COLO829 (cell line): ENCODE measurements around the gene DCAF15.

ENCODE experiments used
- DNase-seq: peaks from one replicate; pipeline ENCODE4 v3.0.0; 2012; ENCODE audit warnings: low spot score

Gene DCAF15

GRCh38 chr19:13976446-13976845 lies 24.1 kb downstream of the DCAF15 start:
- no peak for DNase-seq

- DNase-seq: no peak
Observed at GRCh38 chr19:13977803-13978202, 25.5 kb downstream of the DCAF15 start.

DNA sequence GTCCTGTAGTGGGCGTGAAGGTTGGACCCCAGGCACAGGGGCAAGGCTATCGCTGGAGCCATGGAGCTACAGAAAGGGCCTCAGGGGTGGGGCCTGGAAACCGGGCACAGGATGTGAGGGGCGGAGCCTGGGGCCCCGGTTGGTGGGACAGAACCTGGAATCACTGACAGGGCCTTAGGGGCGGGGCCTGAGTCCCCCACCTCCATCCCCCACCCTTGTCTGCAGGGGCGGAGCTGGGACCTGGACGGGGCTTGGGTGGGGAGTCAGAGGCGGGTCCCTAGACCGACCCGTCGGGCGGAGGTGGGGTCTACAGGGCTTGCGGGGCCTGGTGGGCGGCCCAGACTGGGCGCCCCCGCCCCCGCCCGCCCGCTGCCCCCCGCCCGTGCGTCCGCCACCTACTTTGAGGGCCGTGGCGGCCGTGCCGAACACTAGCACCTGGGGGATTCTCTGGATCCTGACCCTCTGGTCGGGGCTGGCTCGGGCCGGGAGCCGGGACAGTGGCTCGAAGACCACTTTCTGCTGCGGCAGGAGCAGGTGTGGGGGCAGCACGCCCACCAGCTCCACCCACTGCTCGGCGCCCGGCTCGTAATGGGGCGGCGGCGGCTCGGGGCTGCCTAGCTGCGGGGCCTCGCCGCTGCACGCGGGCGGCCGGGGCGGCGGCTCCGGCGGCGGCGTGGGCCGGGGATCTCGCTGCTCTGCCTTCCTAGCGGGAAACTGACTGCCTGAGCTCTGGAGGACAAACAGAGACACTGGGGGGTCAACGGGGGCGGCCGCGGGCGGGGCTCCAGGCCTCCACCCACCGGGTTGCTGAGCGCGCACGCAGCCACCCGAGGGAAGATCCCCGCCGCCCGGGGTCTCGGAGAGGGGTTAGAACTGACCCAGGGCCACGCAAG lies 26.3 kb downstream of the DCAF15 start:
- DNase-seq: no peak

GRCh38 chr19:13979244-13979615 lies 26.9 kb downstream of the DCAF15 start:
- DNase-seq: no peak

DNA sequence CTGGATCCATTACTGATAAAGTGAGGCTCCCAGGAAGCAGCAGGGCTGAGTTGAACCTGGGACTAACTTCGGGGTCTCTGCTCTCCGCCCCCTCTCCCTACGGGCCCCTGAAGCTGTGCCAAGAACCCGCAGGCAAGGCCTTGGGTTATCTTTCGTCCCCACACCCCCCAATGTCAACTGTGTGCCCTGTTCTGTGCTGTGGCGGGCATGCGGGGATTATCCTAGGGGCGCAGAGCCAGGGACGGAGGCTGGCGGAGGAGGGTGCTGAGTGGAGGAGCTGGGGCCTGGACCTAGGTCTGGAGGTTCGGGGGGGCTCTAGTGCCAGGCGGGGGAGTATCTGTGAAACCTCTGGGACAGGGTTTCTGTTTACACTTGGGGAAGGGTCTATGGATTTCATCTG lies 27.4 kb downstream of the DCAF15 start:
- DNase-seq: no peak

DNA sequence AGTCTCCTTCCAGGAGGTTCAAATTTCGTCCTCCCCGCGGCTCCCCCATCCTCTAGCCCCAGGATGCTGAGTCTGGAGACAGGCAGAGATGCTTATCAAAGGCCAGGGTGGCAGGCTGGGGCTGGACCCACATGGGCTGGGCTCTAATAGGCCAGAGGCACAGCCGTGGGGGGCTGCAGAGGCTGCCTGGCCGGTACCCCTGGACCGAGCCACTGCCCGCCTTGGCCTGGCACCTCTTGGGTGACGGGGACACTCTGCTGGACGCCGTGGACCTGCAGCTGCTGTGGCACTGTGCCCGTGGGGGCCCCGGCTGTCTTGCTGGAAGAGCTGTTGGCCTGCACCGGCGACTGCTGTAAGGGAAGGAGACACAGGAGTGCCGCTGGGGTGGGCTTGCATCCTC lies 28.0 kb downstream of the DCAF15 start:
- no peak for DNase-seq

DNA sequence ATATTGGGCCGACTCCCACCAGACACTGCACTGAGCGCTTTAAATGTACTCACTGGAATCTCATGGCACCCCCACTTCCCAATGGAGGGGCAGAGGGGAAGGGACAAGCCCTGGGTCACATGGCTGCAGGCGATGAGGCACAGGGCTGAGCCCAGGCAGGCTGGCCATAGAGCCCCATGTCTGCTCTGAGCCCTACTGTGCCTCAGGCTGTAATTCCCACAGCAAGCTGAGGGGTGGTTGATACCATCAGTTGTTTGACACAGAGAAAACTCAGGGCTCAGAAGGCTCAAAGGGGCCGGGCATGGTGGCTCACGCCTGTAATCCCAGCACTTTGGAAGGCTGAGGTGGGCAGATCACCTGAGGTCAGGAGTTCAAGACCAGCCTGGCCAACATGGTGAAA lies 28.7 kb downstream of the DCAF15 start:
- no peak for DNase-seq

DNA sequence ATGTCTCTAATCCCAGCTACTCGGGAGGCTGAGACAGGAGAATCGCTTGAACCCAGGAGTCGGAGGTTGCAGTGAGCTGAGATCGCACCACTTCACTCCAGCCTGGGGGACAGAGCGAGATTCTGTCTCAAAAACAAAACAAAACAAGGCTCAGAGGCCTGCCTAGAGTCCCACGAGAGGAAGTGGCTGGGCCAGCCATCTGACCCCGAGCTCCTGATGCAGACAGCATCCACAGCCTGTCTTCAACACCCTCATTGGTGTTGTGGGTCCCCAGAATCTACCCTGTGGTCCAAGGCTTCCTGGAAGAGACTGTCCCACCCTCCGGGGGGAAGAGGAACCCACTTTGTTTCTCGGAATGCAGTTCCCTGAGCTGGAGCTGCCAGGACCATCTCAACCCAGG lies 29.2 kb downstream of the DCAF15 start:
- DNase-seq: no peak

GRCh38 chr19:13981988-13982501 lies 29.7 kb downstream of the DCAF15 start:
- no peak for DNase-seq

GRCh38 chr19:13982773-13983172 lies 30.5 kb downstream of the DCAF15 start:
- DNase-seq: no peak

DNA sequence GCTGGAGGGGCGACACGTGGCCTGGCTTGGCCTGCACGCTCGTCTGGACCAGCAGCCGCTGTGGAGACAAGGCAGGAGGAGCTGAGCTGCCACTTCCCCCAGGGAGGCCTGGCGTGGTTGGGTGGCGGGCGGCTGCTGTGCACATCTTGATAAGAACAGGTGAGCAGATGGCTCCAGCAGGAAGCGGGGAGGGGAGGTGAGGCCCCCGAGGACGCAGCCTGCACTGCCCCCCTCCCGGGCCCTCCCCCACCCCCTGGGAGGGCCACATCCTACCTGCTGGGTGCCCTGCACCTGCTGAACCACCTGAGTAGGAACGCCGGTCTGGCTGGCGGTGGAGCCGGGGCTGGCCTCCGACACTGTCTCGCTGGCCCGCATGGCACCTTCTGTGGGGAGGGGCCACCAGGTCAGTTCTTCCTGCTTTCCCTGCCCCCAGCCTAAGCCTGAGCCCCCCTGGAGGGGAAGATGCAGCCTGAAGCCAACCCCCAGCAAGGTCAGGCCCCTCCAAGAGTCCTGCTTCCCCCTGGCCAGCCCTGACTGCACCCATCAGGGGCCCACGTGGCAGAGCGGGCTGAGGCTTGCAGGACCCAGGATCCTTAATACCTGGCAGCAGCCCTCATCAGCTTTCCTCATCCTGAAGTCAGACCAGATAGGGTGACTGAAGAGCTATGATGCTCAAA lies 31.0 kb downstream of the DCAF15 start:
- DNase-seq: no peak

- DNase-seq: no peak
Observed at GRCh38 chr19:13984186-13984585, 31.9 kb downstream of the DCAF15 start.

GRCh38 chr19:13984875-13985741 lies 32.8 kb downstream of the DCAF15 start:
- DNase-seq: no peak

DNA sequence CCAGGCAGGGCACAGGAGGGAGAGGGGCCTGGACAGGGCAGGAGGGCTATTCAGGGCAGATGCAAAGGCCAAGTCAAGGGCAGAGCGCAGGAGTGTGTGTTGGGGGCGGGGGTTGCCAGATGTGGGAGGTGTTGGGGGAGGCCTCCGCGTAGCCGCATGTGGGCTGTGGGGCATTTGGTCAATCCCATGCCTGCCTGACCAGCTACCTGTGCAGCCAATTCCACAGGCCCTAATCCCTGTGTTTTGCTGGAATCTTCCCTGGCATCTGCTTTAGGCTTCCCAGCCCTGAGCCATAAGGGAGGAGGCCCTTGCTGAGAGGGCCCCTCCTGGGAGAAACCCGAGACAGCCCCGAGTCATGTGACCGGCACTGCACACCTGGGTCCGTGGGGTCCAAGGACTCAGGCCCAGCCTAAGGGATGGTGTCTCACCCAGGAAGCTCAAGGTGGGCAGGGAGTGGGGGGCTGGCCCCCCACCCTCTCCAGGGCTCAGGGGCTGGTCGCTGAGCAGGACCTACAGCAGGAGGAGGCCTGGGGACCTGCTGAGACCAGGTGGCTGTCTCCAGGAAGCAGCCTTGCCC lies 33.5 kb downstream of the DCAF15 start:
- DNase-seq: no peak

DNA sequence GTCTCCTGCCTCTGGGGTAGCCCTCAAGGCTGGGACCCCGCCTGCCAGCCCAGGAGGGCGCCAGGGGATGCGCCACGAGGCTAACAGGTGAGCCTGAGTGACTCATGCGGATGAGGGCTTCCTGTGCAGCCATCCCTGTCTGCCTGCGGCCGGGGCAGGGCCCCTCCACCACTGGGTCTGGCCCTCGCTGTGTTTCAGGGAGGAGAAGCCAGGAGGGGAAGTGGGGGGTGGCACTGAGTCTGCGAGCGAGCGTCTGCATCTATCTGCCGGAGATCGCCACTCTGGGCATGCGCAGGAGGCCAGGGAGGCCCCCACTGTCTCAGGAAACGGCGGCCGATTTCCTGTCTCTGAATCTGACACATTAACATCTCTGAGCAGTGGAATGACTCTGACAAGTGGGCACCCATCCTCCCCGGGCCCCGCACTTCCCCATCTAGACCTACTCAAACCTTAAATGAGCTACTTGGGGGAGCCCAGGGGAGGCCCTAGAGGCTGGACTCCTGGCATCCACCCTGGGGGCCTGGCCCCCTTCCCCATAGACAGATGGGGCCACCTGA lies 34.1 kb downstream of the DCAF15 start:
- DNase-seq: no peak

- no peak for DNase-seq
Observed at GRCh38 chr19:13987101-13987890, 35.0 kb downstream of the DCAF15 start.

DNA sequence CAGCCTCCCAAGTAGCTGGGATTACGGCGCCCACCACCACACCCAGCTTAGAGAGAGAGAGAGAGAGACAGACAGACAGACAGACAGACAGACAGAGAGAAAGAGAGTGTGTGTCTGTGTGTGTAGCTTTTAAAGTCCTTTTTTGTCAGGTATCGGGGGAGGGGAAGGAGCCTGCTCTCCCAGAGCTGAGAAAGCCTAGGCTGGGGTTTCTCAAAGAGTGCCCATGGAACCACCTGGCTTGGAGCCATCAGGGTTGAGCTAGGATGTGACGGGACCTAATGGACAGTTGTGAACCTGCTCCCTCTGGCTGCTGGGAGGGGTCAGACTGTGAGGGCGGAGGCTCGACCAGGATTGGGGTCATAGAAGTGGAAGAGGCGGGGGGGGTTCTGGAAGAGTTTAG lies 37.2 kb downstream of the DCAF15 start:
- no peak for DNase-seq

GRCh38 chr19:13990085-13990484 lies 37.8 kb downstream of the DCAF15 start:
- no peak for DNase-seq

GRCh38 chr19:13992025-13992424 lies 39.7 kb downstream of the DCAF15 start:
- DNase-seq: no peak

DNA sequence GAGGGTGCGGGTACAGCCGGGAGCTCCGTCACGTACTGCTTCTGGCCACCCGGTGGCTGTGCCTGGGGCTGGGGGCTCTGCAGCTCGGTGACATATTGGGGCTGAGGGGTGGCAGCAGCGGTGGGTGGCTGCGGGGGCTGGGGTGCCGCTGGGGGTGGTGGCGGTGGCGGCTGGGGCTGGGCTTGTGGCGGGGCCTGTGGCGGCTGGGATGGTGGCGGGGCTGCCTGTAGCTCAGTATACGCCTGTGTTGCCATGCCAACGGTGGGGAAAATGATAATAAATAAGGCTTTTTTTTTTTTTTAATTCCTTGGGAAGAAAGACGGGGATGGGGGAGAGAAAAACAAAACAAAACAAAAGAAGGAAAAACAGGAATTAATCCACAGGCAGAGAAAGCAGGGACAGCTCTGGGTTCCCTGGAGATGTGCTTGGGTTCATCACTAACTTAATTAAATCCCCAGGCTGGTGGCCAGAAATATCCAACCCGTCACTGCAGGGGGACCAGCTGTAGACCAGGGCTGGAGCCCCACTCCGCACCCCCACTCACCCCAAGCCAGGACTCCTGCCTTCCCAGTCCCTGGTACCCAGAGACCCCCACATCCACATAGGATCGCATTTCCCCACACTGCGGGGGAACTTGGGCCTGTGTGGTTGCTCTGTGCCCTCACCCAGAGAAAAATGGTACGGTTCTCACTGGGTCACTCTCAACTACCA lies 41.4 kb downstream of the DCAF15 start:
- DNase-seq: no peak
